Measurements from ENCODE around the gene LIPJ.

Gene LIPJ

GRCh38 chr10:88598055-88598454 lies 11.5 kb downstream of the LIPJ start:
- no peak for DNase-seq (ENCODE audit: low spot score)

DNA sequence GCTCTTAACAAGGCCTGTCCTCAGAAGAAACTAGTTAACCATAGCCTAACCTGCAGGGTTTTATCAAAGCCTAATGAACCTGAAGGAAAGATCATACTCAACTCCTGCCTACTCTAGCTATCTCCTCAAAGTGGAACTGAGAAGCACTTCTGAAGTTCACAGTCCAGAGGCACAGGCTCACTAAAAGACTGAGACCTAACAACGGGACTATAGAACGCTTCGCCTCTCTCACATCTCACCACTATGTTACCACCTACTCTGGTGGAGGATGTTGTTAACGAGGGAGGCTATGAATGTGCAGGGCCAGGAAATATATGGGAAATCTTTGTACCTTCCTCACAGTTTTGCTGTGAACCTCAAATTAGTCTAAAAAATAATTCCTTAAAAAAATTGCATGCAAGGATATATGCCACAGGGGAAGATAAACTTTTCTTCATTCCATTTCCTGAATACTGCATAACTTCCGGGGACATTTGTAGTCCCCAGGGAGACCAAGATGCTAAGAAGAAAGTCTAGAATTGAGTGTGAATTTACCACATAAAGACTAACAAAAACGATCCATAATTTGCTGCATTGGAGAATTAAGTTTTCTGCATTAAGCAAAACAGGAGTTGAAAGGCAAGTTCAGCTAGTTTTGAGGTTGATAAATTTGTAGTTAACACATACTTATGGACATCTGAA lies 21.6 kb downstream of the LIPJ start:
- DNase-seq (ENCODE audit: low spot score) = no peak

- DNase-seq (ENCODE audit: low spot score) = no peak
Measured at GRCh38 chr10:88608780-88609179, 22.2 kb downstream of the LIPJ start.

- no peak for DNase-seq (ENCODE audit: low spot score)
Measured at GRCh38 chr10:88616250-88616977, 29.9 kb downstream of the LIPJ start.

DNA sequence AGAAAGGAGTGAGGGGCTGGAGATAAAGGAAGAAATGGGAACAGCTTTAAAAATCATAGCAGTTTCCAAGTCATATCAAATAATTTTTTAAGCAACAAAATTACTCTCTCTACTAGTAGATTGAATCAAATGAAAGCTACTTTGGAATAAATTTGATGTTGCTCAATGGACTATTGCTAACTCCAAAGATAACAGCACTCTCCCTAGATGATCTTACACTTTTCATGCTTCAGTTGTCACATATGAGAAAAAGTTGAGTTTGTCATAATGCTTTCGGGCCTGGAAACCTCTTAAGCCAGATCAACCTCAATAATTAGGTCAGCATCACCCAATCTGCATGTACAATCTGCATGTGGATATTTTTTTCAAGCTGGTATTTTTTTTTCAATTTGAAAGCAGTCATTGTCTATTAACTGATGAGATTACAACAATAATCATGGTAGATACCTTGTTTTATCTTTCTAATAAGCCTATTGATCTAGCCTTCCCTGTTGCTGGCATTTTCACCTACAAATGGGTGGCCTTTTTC lies 31.3 kb downstream of the LIPJ start:
- DNase-seq (ENCODE audit: low spot score) = no peak

- DNase-seq (ENCODE audit: low spot score) = no peak
Measured at GRCh38 chr10:88618496-88618895, 31.9 kb downstream of the LIPJ start.

GRCh38 chr10:88620441-88620840 lies 33.9 kb downstream of the LIPJ start:
- DNase-seq (ENCODE audit: low spot score) = no peak

GRCh38 chr10:88623835-88624234 lies 37.3 kb downstream of the LIPJ start:
- no peak for DNase-seq (ENCODE audit: low spot score)

GRCh38 chr10:88624840-88625239 lies 38.3 kb downstream of the LIPJ start:
- DNase-seq (ENCODE audit: low spot score) = no peak

- no peak for DNase-seq (ENCODE audit: low spot score)
Measured at GRCh38 chr10:88640186-88640585, 53.6 kb downstream of the LIPJ start.

- DNase-seq (ENCODE audit: low spot score) = no peak
Measured at GRCh38 chr10:88642209-88642608, 55.6 kb downstream of the LIPJ start.

DNA sequence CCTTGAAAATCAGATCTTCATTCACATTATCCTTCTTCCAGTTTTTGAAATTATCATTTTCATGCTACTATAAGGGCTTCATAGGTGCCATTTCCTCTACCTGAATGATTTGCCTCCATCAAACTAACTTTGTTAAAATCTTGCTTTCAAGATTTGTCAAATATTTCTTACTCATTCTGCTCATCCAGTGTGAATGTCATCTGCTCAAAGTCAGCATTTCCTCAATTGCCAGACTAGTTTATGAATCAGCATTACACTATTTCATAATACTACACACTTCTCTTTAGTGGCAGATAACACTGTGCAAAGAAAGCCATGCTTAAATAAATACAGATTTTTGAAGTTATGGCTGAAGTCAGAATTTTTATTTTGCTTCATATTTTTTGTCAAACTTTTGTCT lies 56.4 kb downstream of the LIPJ start:
- DNase-seq (ENCODE audit: low spot score) = no peak

- DNase-seq (ENCODE audit: low spot score) = no peak
Measured at GRCh38 chr10:88647061-88647615, 60.6 kb downstream of the LIPJ start.

DNA sequence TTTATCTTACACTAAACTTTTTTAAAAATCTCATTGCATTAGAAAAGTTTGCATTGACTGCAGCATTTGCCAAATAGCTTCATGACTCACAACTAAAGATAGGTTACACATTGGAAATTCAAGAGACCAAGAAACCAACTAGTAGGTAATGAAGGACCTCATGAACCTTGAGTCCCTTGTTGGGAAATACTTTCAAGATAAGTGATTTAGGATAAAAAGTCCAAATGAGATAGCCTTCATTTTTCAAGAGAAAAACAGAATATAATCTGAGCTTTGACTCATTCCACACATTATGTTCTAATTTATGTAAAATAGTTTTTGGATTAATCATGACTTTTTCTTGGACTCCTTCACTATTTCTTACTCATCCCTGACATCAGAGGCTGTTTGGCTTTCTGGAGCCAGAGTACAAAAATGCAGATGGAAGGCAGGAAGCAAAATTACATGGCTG lies 64.6 kb downstream of the LIPJ start:
- DNase-seq (ENCODE audit: low spot score) = no peak

DNA sequence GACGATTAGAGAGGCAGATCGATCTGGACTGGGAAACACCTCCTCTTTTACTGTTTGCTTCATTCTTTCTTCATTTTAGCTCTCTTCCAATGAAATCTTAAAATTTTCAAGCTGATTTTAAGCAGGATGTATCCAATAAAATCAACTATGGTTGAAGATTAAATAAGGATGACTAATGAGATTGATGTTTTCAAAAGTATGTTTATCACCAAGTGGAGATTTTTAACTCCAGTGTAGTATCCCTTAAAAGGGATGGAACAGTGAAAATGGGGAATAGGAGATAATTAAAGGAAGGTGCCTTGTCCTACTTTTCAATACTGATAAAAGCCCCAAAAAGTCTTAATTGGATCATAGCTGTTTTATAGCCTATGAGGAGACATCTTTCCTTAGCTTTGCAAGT lies 66.1 kb downstream of the LIPJ start:
- DNase-seq (ENCODE audit: low spot score) = no peak

Data from HuH-7 (cell line).